BE2C (cell line): Measurements from ENCODE around the gene ZNF277.

ENCODE experiments used
- DNase-seq: peaks from one replicate; pipeline ENCODE4 v3.0.0-alpha.2; 2020
- H3K27me3 ChIP-seq: fragments of 250-450 bp; sonication (Bioruptor Pico); 2 replicates; pipeline ENCODE4 v1.5.1; 2020; ENCODE audit warnings: mild to moderate bottlenecking
- H3K36me3 ChIP-seq: fragments of 250-450 bp; sonication (Bioruptor Pico); 2 replicates; pipeline ENCODE4 v1.5.1; 2020; ENCODE audit warnings: mild to moderate bottlenecking
- H3K4me1 ChIP-seq: fragments of 250-450 bp; sonication (Bioruptor Pico); 2 replicates; pipeline ENCODE4 v1.5.1; 2020
- H3K4me3 ChIP-seq: 2 replicates; pipeline ENCODE4 v1.5.1; 2011; ENCODE audit warnings: low read depth, low read length
- H3K9me3 ChIP-seq: fragments of 250-450 bp; sonication (Bioruptor Pico); 2 replicates; pipeline ENCODE4 v1.5.1; 2020
- CTCF ChIP-seq: IDR thresholded peaks from 2 replicates; pipeline ENCODE4 v1.5.1; 2012; ENCODE audit warnings: mild to moderate bottlenecking, low read depth, low read length

The ZNF277 gene

GRCh38 chr7:112203365-112203739 is 3.1 kb upstream of the ZNF277 start:
- Histone ChIP-seq H3K36me3 (no peaks in the 10 kb centered on the region), H3K4me3 (no peak overlapping the region), H3K27me3 (no peaks in the 10 kb centered on the region), H3K9me3 (no peaks in the 10 kb centered on the region), H3K4me1 (no peaks in the 10 kb centered on the region)
- no peak for TF ChIP-seq CTCF
- no peak for DNase-seq

- Histone ChIP-seq H3K9me3 (no peaks in the 10 kb centered on the region), H3K4me3 (peak overlapping the region; percentile 97), H3K4me1 (no peaks in the 10 kb centered on the region), H3K27me3 (no peaks in the 10 kb centered on the region), H3K36me3 (no peaks in the 10 kb centered on the region)
- no peak for TF ChIP-seq CTCF
- peak; percentile 33 for DNase-seq
These were observed 1.8 kb upstream of the ZNF277 start for GRCh38 chr7:112204499-112205342.

- no peak for TF ChIP-seq CTCF
- H3K36me3 ChIP-seq: no peaks in the 10 kb centered on the region
- DNase-seq: peak; percentile 64
- H3K9me3 ChIP-seq: no peaks in the 10 kb centered on the region
- H3K27me3 ChIP-seq: no peaks in the 10 kb centered on the region
- H3K4me3 ChIP-seq: peak overlapping the region; percentile 97
- H3K4me1 ChIP-seq: no peaks in the 10 kb centered on the region
These were observed 905 bp upstream of the ZNF277 start for GRCh38 chr7:112205343-112206237.

GRCh38 chr7:112206991-112207592 is 597 bp downstream of the ZNF277 start:
- H3K4me1 ChIP-seq: no peaks in the 10 kb centered on the region
- H3K36me3 ChIP-seq: no peaks in the 10 kb centered on the region
- H3K27me3 ChIP-seq: no peaks in the 10 kb centered on the region
- peak overlapping the region; percentile 97 for H3K4me3 ChIP-seq
- DNase-seq: no peak
- no peak for TF ChIP-seq CTCF
- no peaks in the 10 kb centered on the region for H3K9me3 ChIP-seq

- Histone ChIP-seq H3K27me3 (no peaks in the 10 kb centered on the region), H3K4me3 (no peak overlapping the region), H3K4me1 (peaks cover 3% of the 10 kb centered on the region; the same call in 1 of the 2 replicates), H3K36me3 (no peaks in the 10 kb centered on the region), H3K9me3 (no peaks in the 10 kb centered on the region)
- no peak for TF ChIP-seq CTCF
- DNase-seq: no peak
These were observed 1.3 kb downstream of the ZNF277 start for GRCh38 chr7:112207765-112208164.
